WTC11 (cell line): ENCODE results near the gene NR3C2. TPM values are rescaled to one million over a fixed set of nuclear protein-coding genes. Genes with fewer than 3 reads are reported as not detected.

Experiments used
- ATAC-seq: fragments of 200-7000 bp; cut with Tn5 transposase; 2 replicates; pipeline ENCODE4 v1.10.0; 2021; ENCODE audit warnings: mild to moderate bottlenecking, moderate library complexity
- CTCF ChIA-PET: fragments of 300-600 bp; sonication (Branson Sonifier 250); formaldehyde crosslinking; loops from one replicate; lab custom pipeline; 2021; ENCODE audit warnings: antibody characterized with exemption; lab: Charles Lee
- POLR2A ChIA-PET: fragments of 350-600 bp; sonication (Branson Sonifier 250); formaldehyde crosslinking; loops from one replicate; lab custom pipeline; 2021; ENCODE audit warnings: antibody characterized with exemption; lab: Charles Lee
- DNase-seq: peaks from one replicate; pipeline ENCODE4 v3.0.0; 2021; ENCODE audit warnings: low spot score
- H3K27ac Mint-ChIP-seq: 2 replicates; pipeline ENCODE4 v1.8.0; 2021; ENCODE audit warnings: mixed read lengths
- H3K27me3 Mint-ChIP-seq: 2 replicates; pipeline ENCODE4 v1.8.0; 2021; ENCODE audit warnings: low read depth, mild to moderate bottlenecking, moderate library complexity, mixed read lengths
- H3K36me3 Mint-ChIP-seq: 2 replicates; pipeline ENCODE4 v1.8.0; 2021; ENCODE audit warnings: mixed read lengths
- H3K4me1 Mint-ChIP-seq: 2 replicates; pipeline ENCODE4 v1.8.0; 2022; ENCODE audit warnings: mixed read lengths
- H3K4me3 Mint-ChIP-seq: 2 replicates; pipeline ENCODE4 v1.8.0; 2021; ENCODE audit warnings: mild to moderate bottlenecking, moderate library complexity, mixed read lengths
- H3K9me3 Mint-ChIP-seq: 2 replicates; pipeline ENCODE4 v1.8.0; 2021; ENCODE audit warnings: mixed read lengths
- ATF2 ChIP-seq: sonication (generic); formaldehyde crosslinking; IDR thresholded peaks from 2 replicates; pipeline ENCODE4 v1.8.1; 2022; ENCODE audit warnings: low read depth, missing genetic modification reagents, borderline replicate concordance
- CREB1 ChIP-seq: sonication (generic); formaldehyde crosslinking; IDR thresholded peaks from 2 replicates; pipeline ENCODE4 v1.8.0; 2023; ENCODE audit warnings: mild to moderate bottlenecking, missing genetic modification reagents
- FOXJ3 ChIP-seq: sonication (generic); formaldehyde crosslinking; IDR thresholded peaks from 2 replicates; pipeline ENCODE4 v1.9.0; 2021; ENCODE audit warnings: missing genetic modification reagents, mild to moderate bottlenecking, borderline replicate concordance
- FOXK1 ChIP-seq: sonication (generic); formaldehyde crosslinking; IDR thresholded peaks from 2 replicates; pipeline ENCODE4 v1.8.0; 2022; ENCODE audit warnings: mild to moderate bottlenecking, moderate library complexity, missing genetic modification reagents
- GTF2I ChIP-seq: fragments of 250-450 bp; sonication (Bioruptor Pico); conservative IDR thresholded peaks from 2 replicates; pipeline ENCODE4 v1.4.0; 2021; ENCODE audit warnings: mild to moderate bottlenecking
- KAT7 ChIP-seq: sonication (generic); formaldehyde crosslinking; IDR thresholded peaks from 2 replicates; pipeline ENCODE4 v1.8.1; 2023; ENCODE audit warnings: missing genetic modification reagents, mild to moderate bottlenecking, borderline replicate concordance
- RELA ChIP-seq: sonication (generic); formaldehyde crosslinking; IDR thresholded peaks from 2 replicates; pipeline ENCODE4 v1.8.1; 2022; ENCODE audit warnings: missing genetic modification reagents, mild to moderate bottlenecking, borderline replicate concordance
- RORB ChIP-seq: fragments of 250-450 bp; sonication (Bioruptor Pico); IDR thresholded peaks from 2 replicates; pipeline ENCODE4 v1.9.0; 2021; ENCODE audit warnings: mild to moderate bottlenecking
- SOX15 ChIP-seq: fragments of 250-450 bp; sonication (Bioruptor Pico); IDR thresholded peaks from 2 replicates; pipeline ENCODE4 v1.9.0; 2021; ENCODE audit warnings: mild to moderate bottlenecking
- SP1 ChIP-seq: sonication (generic); formaldehyde crosslinking; conservative IDR thresholded peaks from 2 replicates; pipeline ENCODE4 v1.8.1; 2022; ENCODE audit warnings: missing genetic modification reagents
- TEAD1 ChIP-seq: sonication (generic); formaldehyde crosslinking; IDR thresholded peaks from 2 replicates; pipeline ENCODE4 v1.8.0; 2022; ENCODE audit warnings: mild to moderate bottlenecking, missing genetic modification reagents
- TP53 ChIP-seq: sonication (generic); formaldehyde crosslinking; IDR thresholded peaks from 2 replicates; pipeline ENCODE4 v1.8.1; 2023; ENCODE audit warnings: mild to moderate bottlenecking, missing genetic modification reagents
- USF1 ChIP-seq: sonication (generic); formaldehyde crosslinking; IDR thresholded peaks from 2 replicates; pipeline ENCODE4 v1.8.0; 2022; ENCODE audit warnings: mild to moderate bottlenecking, missing genetic modification reagents
- ZMAT4 ChIP-seq: fragments of 250-450 bp; sonication (Bioruptor Pico); IDR thresholded peaks from 2 replicates; pipeline ENCODE4 v1.9.0; 2021; ENCODE audit warnings: mild to moderate bottlenecking
- ZNF138 ChIP-seq: sonication (generic); formaldehyde crosslinking; conservative IDR thresholded peaks from 2 replicates; pipeline ENCODE4 v1.8.1; 2022; ENCODE audit warnings: mild to moderate bottlenecking, moderate library complexity, missing genetic modification reagents
- ZNF396 ChIP-seq: fragments of 250-450 bp; sonication (Bioruptor Pico); IDR thresholded peaks from 2 replicates; pipeline ENCODE4 v1.8.0; 2021; ENCODE audit warnings: mild to moderate bottlenecking, moderate library complexity, borderline replicate concordance
- total RNA-seq: library from RNA; stranded (reverse); gene quantifications from 3 replicates; pipeline ENCODE4 v1.2.3, GENCODE V29; 2021
- TF ChIP-seq, protein P1 (sequence below): sonication (generic); formaldehyde crosslinking; IDR thresholded peaks from 2 replicates; pipeline ENCODE4 v1.8.0; 2022; ENCODE audit warnings: missing genetic modification reagents
- TF ChIP-seq, protein P2 (sequence below): sonication (generic); formaldehyde crosslinking; IDR thresholded peaks from 2 replicates; pipeline ENCODE4 v1.8.1; 2022; ENCODE audit warnings: low read depth, mild to moderate bottlenecking, moderate library complexity, missing genetic modification reagents, borderline replicate concordance
- TF ChIP-seq, protein P3 (sequence below): fragments of 250-450 bp; sonication (Bioruptor Pico); conservative IDR thresholded peaks from 2 replicates; pipeline ENCODE4 v1.9.0; 2021; ENCODE audit warnings: mild to moderate bottlenecking

NR3C2 gene
- total RNA-seq, 1 experiment from 2014 or later = 2.8 TPM

- TF ChIP-seq, protein P1, sequence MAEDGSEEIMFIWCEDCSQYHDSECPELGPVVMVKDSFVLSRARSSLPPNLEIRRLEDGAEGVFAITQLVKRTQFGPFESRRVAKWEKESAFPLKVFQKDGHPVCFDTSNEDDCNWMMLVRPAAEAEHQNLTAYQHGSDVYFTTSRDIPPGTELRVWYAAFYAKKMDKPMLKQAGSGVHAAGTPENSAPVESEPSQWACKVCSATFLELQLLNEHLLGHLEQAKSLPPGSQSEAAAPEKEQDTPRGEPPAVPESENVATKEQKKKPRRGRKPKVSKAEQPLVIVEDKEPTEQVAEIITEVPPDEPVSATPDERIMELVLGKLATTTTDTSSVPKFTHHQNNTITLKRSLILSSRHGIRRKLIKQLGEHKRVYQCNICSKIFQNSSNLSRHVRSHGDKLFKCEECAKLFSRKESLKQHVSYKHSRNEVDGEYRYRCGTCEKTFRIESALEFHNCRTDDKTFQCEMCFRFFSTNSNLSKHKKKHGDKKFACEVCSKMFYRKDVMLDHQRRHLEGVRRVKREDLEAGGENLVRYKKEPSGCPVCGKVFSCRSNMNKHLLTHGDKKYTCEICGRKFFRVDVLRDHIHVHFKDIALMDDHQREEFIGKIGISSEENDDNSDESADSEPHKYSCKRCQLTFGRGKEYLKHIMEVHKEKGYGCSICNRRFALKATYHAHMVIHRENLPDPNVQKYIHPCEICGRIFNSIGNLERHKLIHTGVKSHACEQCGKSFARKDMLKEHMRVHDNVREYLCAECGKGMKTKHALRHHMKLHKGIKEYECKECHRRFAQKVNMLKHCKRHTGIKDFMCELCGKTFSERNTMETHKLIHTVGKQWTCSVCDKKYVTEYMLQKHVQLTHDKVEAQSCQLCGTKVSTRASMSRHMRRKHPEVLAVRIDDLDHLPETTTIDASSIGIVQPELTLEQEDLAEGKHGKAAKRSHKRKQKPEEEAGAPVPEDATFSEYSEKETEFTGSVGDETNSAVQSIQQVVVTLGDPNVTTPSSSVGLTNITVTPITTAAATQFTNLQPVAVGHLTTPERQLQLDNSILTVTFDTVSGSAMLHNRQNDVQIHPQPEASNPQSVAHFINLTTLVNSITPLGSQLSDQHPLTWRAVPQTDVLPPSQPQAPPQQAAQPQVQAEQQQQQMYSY = no peak
- no peak for TF ChIP-seq GTF2I
- TF ChIP-seq USF1 (CRISPR knock-in tag) = no peak
- TF ChIP-seq ZNF138 = no peak
- TF ChIP-seq KAT7 = no peak
- TF ChIP-seq ATF2 = no peak
- no peak for TF ChIP-seq RELA
These were observed 16.7 kb downstream of the NR3C2 start (continued) for GRCh38 chr4:148425327-148426110.

- Mint-ChIP-seq H3K9me3 (no peaks in the 10 kb centered on the region), H3K4me3 (no peak overlapping the region), H3K27me3 (no peaks in the 10 kb centered on the region), H3K36me3 (no peaks in the 10 kb centered on the region), H3K27ac (no peak overlapping the region), H3K4me1 (peaks cover 3% of the 10 kb centered on the region)
- ChIA-PET CTCF (no interaction called here), POLR2A (no interaction called here)
- ATAC-seq = no peak
- TF ChIP-seq, protein P2, sequence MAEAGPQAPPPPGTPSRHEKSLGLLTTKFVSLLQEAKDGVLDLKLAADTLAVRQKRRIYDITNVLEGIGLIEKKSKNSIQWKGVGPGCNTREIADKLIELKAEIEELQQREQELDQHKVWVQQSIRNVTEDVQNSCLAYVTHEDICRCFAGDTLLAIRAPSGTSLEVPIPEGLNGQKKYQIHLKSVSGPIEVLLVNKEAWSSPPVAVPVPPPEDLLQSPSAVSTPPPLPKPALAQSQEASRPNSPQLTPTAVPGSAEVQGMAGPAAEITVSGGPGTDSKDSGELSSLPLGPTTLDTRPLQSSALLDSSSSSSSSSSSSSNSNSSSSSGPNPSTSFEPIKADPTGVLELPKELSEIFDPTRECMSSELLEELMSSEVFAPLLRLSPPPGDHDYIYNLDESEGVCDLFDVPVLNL (CRISPR knock-in tag) = no peak
- TF ChIP-seq RORB (CRISPR knock-in tag) (no peak), SOX15 (CRISPR knock-in tag) (no peak), ZMAT4 (CRISPR knock-in tag) (no peak), TEAD1 (CRISPR knock-in tag) (no peak), RELA (no peak), TP53 (CRISPR knock-in tag) (no peak), FOXJ3 (CRISPR knock-in tag) (no peak), ZNF396 (CRISPR knock-in tag) (no peak), CREB1 (CRISPR knock-in tag) (no peak), SP1 (CRISPR knock-in tag) (no peak), GTF2I (no peak), FOXK1 (CRISPR knock-in tag) (no peak)
- TF ChIP-seq, protein P3, sequence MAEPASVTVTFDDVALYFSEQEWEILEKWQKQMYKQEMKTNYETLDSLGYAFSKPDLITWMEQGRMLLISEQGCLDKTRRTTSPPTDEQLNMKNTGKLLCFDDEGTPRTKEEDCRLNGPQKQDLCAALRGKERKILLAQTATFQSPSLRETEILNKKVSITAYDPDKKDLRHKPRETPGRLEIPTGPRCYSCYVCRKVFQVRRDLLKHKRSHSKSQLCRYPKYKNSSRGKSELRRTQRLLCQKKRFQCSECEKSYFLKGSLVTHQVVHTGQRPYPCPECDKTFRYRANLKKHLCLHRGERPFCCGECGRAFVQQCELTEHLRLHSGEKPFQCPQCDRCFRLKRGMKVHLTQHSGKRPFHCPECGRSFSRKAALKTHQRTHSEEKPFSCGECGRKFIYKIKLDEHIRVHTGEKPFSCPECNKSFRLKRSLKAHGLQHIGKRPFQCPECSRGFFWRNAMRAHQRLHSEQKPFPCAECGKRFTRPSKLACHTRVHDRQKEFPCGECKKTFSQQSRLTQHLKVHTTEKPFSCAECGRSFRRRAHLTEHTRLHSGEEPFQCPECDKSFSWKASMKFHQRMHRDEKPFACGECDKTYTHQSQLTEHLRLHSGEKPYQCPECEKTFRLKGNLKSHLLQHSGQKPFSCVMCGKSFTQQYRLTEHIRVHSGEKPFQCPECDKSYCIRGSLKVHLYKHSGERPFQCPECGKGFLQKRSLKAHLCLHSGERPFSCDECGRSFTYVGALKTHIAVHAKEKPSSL (CRISPR knock-in tag) = no peak
- no peak for DNase-seq
These were observed 21.8 kb downstream of the NR3C2 start for GRCh38 chr4:148420397-148420796.
